ENCODE data around the gene SIGLECL1.
"Not testable (repeated sequence)": the region's sequence is repeated elsewhere in the genome, so short reads cannot be mapped to it uniquely, and the experiment has no call there.

The SIGLECL1 gene

GRCh38 chr19:51220996-51221395 lies 29.9 kb upstream of the SIGLECL1 start:
- no peak overlapping the region for H3K9ac ChIP-seq (ENCODE audit: low read length)
- no peaks in the 10 kb centered on the region for H3K9me3 ChIP-seq (ENCODE audit: insufficient read depth, low read length)

GRCh38 chr19:51224163-51224641 lies 26.7 kb upstream of the SIGLECL1 start:
- Histone ChIP-seq H2AFZ (ENCODE audit: low read depth, low read length, severe bottlenecking) (no peak overlapping the region), H3K27ac (ENCODE audit: low read depth, low read length) (no peak overlapping the region), H3K9me3 (ENCODE audit: insufficient read depth, low read length) (no peaks in the 10 kb centered on the region), H3K9ac (ENCODE audit: low read length) (no peak overlapping the region), H3K9me2 (replicated peaks; ENCODE audit: insufficient read depth, low read length) (no peaks in the 10 kb centered on the region), H3K27me3 (ENCODE audit: low read length) (no peaks in the 10 kb centered on the region), H3K79me2 (ENCODE audit: insufficient read depth, low read length) (no peaks in the 10 kb centered on the region), H3K4me2 (ENCODE audit: low read depth, low read length, poor library complexity, severe bottlenecking) (no peak overlapping the region), H3K4me3 (ENCODE audit: insufficient read depth, low read length, poor library complexity, severe bottlenecking) (no peak overlapping the region), H3F3A (ENCODE audit: insufficient read depth) (no peaks in the 10 kb centered on the region), H3K36me3 (ENCODE audit: low read length) (no peaks in the 10 kb centered on the region), H4K20me1 (ENCODE audit: low read depth, low read length) (no peaks in the 10 kb centered on the region)
- no peak for TF ChIP-seq EZH2phosphoT487 (conservative IDR thresholded peaks at IDR 0.05; ENCODE audit: low read length)
- TF ChIP-seq, protein P1, sequence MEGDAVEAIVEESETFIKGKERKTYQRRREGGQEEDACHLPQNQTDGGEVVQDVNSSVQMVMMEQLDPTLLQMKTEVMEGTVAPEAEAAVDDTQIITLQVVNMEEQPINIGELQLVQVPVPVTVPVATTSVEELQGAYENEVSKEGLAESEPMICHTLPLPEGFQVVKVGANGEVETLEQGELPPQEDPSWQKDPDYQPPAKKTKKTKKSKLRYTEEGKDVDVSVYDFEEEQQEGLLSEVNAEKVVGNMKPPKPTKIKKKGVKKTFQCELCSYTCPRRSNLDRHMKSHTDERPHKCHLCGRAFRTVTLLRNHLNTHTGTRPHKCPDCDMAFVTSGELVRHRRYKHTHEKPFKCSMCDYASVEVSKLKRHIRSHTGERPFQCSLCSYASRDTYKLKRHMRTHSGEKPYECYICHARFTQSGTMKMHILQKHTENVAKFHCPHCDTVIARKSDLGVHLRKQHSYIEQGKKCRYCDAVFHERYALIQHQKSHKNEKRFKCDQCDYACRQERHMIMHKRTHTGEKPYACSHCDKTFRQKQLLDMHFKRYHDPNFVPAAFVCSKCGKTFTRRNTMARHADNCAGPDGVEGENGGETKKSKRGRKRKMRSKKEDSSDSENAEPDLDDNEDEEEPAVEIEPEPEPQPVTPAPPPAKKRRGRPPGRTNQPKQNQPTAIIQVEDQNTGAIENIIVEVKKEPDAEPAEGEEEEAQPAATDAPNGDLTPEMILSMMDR (IDR thresholded peaks at IDR 0.05; ENCODE audit: insufficient read depth, low read length, poor library complexity, severe bottlenecking) = no peak

More at GRCh38 chr19:51220996-51221395, 29.9 kb upstream of the SIGLECL1 start:
- no peak for TF ChIP-seq EZH2phosphoT487 (conservative IDR thresholded peaks at IDR 0.05; ENCODE audit: low read length)
- TF ChIP-seq, protein P1 (IDR thresholded peaks at IDR 0.05; ENCODE audit: insufficient read depth, low read length, poor library complexity, severe bottlenecking) = no peak
- Histone ChIP-seq H3K36me3 (ENCODE audit: low read length) (no peaks in the 10 kb centered on the region), H4K20me1 (ENCODE audit: low read depth, low read length) (no peaks in the 10 kb centered on the region), H3K9me2 (replicated peaks; ENCODE audit: insufficient read depth, low read length) (no peaks in the 10 kb centered on the region), H3K27me3 (ENCODE audit: low read length) (no peaks in the 10 kb centered on the region), H3K4me2 (ENCODE audit: low read depth, low read length, poor library complexity, severe bottlenecking) (no peak overlapping the region), H3K79me2 (ENCODE audit: insufficient read depth, low read length) (no peaks in the 10 kb centered on the region), H3K27ac (ENCODE audit: low read depth, low read length) (no peak overlapping the region), H3F3A (ENCODE audit: insufficient read depth) (no peaks in the 10 kb centered on the region), H2AFZ (ENCODE audit: low read depth, low read length, severe bottlenecking) (no peak overlapping the region), H3K4me3 (ENCODE audit: insufficient read depth, low read length, poor library complexity, severe bottlenecking) (no peak overlapping the region)

DNA sequence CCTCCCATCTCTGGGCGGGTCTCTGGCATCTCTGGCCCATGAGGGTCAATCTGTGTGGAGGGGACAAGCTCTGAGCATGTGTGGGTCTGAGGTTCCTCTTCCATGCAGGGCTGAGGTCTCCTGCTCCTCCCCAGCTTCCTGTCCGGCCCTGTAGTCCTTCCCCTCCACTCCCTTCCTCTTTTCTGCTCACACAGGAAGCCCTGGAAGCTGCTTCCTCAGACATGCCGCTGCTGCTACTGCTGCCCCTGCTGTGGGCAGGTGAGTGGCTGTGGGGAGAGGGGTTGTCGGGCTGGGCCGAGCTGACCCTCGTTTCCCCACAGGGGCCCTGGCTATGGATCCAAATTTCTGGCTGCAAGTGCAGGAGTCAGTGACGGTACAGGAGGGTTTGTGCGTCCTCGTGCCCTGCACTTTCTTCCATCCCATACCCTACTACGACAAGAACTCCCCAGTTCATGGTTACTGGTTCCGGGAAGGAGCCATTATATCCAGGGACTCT lies 25.9 kb upstream of the SIGLECL1 start, which contains the start of gene CD33:
Gene CD33, plus strand, starts transcription at position 183 of the 496 bp plus-strand sequence. Its CDS starts 39 bp downstream, at position 222.
- H3K9me3 ChIP-seq (ENCODE audit: insufficient read depth, low read length); H3K4me2 ChIP-seq (ENCODE audit: low read depth, low read length, poor library complexity, severe bottlenecking); H3K79me2 ChIP-seq (ENCODE audit: insufficient read depth, low read length); H3F3A ChIP-seq (ENCODE audit: insufficient read depth); H3K36me3 ChIP-seq (ENCODE audit: low read length); H4K20me1 ChIP-seq (ENCODE audit: low read depth, low read length); H3K4me3 ChIP-seq (ENCODE audit: insufficient read depth, low read length, poor library complexity, severe bottlenecking); H3K27me3 ChIP-seq (ENCODE audit: low read length); H3K27ac ChIP-seq (ENCODE audit: low read depth, low read length); H3K9me2 ChIP-seq (replicated peaks; ENCODE audit: insufficient read depth, low read length); H3K9ac ChIP-seq (ENCODE audit: low read length); H2AFZ ChIP-seq (ENCODE audit: low read depth, low read length, severe bottlenecking): not testable (repeated sequence)

- Histone ChIP-seq H2AFZ (ENCODE audit: low read depth, low read length, severe bottlenecking) (no peak overlapping the region), H4K20me1 (ENCODE audit: low read depth, low read length) (no peaks in the 10 kb centered on the region), H3K9ac (ENCODE audit: low read length) (no peak overlapping the region), H3K27ac (ENCODE audit: low read depth, low read length) (no peak overlapping the region), H3F3A (ENCODE audit: insufficient read depth) (no peaks in the 10 kb centered on the region), H3K4me3 (ENCODE audit: insufficient read depth, low read length, poor library complexity, severe bottlenecking) (no peak overlapping the region), H3K4me2 (ENCODE audit: low read depth, low read length, poor library complexity, severe bottlenecking) (no peak overlapping the region), H3K9me2 (replicated peaks; ENCODE audit: insufficient read depth, low read length) (no peaks in the 10 kb centered on the region), H3K9me3 (ENCODE audit: insufficient read depth, low read length) (no peaks in the 10 kb centered on the region), H3K79me2 (ENCODE audit: insufficient read depth, low read length) (no peaks in the 10 kb centered on the region), H3K36me3 (ENCODE audit: low read length) (no peaks in the 10 kb centered on the region), H3K27me3 (ENCODE audit: low read length) (no peaks in the 10 kb centered on the region)
- TF ChIP-seq EZH2phosphoT487 (conservative IDR thresholded peaks at IDR 0.05; ENCODE audit: low read length) = no peak
- TF ChIP-seq, protein P1 (IDR thresholded peaks at IDR 0.05; ENCODE audit: insufficient read depth, low read length, poor library complexity, severe bottlenecking) = no peak
Measured at GRCh38 chr19:51226067-51226466, 24.8 kb upstream of the SIGLECL1 start.
